NCI-H2171 (cell line): ENCODE results near the gene TIMM44.
"Not testable (repeated sequence)": the region's sequence is repeated elsewhere in the genome, so short reads cannot be mapped to it uniquely, and the experiment has no call there.

Source experiments
- DNase-seq: peaks from one replicate; lab custom pipeline; 2025; lab: John Stamatoyannopoulos, UW

TIMM44 gene

DNA sequence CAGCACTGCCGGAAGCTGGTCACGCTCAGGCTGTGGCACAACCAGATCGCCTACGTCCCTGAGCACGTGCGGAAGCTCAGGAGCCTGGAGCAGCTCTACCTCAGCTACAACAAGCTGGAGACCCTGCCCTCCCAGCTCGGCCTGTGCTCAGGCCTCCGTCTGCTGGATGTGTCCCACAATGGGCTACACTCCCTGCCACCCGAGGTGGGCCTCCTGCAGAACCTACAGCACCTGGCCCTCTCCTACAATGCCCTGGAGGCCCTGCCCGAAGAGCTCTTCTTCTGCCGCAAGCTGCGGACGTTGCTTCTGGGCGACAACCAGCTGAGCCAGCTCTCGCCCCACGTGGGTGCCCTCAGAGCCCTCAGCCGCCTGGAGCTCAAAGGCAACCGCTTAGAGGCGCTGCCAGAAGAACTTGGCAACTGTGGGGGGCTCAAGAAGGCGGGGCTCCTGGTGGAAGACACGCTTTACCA, 43.0 kb downstream of the TIMM44 start:
- no peak for DNase-seq

DNA sequence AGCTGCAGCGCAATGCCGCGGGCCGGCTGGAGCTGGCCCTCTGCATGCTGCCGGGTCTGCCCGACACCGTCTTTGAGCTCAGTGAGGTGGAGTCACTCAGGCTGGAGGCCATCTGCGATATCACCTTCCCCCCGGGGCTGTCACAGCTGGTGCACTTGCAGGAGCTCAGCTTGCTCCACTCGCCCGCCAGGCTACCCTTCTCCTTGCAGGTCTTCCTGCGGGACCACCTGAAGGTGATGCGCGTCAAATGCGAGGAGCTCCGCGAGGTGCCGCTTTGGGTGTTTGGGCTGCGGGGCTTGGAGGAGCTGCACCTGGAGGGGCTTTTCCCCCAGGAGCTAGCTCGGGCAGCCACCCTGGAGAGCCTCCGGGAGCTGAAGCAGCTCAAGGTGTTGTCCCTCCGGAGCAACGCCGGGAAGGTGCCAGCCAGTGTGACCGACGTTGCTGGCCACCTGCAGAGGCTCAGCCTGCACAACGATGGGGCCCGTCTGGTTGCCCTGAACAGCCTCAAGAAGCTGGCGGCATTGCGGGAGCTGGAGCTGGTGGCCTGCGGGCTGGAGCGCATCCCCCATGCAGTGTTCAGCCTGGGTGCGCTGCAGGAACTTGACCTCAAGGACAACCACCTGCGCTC, 43.6 kb downstream of the TIMM44 start:
- DNase-seq: no peak

DNA sequence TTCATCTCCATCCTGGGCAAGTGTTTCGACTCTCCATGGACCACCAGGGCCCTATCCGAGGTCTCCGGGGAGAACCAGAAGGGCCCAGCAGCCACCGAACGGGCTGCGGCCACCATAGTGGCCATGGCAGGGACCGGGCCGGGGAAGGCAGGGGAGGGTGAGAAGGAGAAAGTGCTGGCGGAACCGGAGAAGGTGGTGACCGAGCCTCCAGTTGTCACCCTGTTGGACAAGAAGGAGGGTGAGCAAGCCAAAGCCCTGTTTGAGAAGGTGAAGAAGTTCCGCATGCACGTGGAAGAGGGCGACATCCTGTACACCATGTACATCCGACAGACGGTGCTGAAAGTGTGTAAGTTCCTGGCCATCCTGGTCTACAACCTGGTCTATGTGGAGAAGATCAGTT, 44.5 kb downstream of the TIMM44 start:
- no peak for DNase-seq

DNA sequence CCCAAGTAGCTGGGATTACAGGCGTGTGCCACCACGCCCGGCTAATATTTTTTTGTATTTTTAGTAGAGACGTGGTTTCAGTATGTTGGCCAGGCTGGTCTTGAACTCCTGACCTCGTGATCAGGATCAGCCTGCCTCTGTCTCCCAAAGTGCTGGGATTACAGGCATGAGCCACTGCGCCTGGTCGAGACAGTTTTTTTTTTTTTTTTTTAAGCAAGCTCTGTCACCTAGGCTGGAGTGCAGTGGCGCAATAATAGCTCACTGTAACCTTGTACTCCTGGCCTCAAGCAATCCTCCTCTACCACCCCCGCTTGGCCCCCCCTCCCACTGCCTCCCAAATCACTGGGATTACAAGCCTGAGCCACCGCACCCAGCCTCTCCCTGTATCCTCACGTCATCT, 46.2 kb downstream of the TIMM44 start:
- no peak for DNase-seq

DNA sequence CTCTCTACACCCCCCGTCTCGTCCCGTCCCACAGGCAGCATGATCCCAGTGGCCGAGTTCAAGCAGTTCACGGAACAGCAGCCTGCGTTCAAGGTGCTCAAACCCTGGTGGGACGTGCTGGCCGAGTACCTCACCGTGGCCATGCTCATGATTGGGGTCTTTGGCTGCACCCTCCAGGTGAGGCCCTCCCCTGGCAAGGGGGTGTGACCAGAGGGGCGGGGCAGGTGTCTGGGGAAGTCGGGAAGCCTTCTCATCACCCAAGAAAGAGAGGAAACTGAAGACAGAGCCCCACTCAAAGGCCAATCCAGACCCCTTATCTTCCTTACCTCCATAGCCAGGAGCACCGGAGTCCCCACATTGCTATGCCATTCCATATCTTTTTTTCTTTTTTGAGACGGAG, 47.9 kb downstream of the TIMM44 start:
- DNase-seq: no peak

DNA sequence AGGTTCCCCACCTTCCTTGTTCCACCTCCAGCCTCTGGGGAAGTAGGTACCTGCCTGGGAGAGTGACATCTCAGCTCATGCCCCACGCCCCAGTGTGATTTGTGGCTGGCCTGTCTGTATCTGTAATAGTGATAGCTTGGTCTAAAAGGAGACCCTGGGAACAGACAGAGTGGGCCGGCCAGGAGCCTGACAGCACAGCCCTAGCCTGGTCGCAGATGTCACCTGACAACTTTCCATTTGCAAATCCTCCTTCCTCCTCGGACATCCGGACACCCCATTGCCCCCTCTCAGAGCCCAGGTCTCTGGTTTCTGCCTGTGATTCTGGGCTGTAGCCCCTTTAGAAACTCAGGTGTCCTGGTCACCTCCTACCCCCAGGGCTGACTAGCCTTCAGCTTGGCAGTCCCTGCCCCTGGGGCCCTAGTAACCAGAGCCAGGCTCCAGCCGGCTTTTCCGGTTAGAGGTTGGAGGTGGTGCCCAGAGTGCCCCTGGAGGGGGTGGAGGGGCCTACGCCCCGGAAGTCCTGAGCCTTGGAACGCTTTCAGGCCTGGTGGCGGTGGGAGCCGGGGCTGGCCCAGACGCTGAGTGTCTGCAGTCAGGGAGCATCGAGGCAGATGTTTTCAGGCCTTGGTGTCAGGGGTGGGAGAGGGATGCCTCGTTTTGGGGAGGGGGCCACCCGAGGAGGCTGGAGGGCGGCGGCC, 48.7 kb downstream of the TIMM44 start:
- no peak for DNase-seq

DNA sequence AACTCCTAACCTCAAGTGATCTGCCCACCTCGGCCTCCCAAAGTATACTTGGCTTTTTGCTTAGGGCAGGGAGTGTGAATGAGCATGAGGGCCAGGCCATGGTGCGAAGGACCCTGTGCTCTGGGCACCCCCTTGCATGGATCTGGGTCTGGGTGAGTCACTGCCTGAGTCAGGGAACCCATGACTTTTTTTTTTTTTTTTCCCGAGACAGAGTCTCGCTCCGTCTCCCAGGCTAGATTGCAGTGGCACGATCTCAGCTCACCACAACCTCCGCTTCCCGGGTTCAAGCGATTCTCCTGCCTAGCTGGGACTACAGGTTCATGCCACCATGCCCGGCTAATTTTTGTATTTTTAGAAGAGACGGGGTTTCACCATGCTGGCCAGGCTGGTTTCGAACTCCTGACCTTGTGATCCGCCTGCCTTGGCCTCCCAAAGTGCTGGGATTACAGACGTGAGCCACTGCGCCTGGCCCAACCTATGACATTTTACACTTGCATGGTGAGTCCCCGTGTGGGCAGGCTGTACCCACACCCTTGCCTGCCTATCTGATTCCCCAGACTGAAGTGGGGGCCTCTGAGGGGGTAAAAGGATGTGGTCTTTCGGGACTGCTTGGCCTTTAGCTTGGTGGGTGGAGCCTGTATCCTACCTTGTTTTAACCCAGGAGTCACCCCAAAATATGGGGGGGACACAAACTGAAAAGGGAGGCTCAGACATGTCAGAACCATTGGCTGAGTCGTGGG, 49.9 kb downstream of the TIMM44 start:
- DNase-seq: not testable (repeated sequence)

DNA sequence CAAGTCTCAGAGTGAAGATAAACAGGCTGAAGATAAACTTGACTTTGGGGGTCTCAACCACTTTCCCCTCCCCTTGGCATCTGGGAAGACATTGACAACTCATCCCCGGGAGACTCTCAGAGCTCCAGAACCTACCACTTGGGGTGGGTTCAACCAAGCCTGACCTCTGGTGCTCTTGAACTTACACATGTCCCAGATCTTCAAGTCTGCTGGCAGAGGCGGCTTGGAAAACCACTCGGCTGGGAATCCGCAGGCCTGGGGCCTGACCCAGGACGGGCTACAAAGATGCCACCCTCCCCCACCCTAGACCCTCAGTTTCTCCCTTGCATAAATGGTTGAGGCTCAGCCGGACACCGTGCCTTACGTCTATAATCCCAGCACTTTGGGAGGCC, 54.6 kb downstream of the TIMM44 start:
- no peak for DNase-seq

DNA sequence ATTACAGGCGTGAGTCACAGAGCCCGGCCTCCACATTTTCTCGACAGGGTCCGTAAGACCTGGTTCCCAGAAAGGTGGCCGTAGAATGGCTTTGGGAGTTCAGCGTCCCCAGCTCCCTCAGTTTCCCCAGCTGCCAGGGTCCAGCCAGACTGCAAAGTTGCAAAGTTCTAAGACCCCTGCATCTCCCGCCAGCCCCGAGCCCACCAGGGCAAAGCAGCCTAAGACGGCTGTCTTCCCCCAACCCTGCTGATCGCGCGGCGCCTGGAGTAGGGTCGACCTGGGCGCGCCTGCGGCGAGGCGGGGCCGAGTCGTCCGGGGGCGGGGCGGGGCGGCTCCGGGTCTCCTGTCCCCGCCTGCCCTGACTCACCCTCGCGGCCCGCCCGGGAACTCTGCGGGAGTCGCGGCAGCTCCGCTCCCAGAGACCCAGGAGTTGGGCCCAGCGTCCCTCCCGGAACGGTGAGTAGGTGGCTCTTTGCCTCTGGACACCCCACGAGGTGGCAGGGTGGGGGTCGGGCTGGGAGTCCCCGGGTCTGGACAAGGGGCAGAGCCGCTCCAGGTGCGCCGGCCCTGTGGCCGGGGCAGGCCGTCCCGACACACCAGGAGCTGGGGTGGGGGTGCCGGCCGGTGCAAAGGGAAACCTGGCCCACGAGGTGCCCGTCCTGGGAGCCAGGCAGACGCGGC, 55.2 kb downstream of the TIMM44 start, which contains the start of gene LRRC8E:
Gene LRRC8E, plus strand, starts transcription at position 366 of the 681 bp plus-strand sequence. CDS start 7,094 bp downstream, outside the sequence.
- no peak for DNase-seq

DNA sequence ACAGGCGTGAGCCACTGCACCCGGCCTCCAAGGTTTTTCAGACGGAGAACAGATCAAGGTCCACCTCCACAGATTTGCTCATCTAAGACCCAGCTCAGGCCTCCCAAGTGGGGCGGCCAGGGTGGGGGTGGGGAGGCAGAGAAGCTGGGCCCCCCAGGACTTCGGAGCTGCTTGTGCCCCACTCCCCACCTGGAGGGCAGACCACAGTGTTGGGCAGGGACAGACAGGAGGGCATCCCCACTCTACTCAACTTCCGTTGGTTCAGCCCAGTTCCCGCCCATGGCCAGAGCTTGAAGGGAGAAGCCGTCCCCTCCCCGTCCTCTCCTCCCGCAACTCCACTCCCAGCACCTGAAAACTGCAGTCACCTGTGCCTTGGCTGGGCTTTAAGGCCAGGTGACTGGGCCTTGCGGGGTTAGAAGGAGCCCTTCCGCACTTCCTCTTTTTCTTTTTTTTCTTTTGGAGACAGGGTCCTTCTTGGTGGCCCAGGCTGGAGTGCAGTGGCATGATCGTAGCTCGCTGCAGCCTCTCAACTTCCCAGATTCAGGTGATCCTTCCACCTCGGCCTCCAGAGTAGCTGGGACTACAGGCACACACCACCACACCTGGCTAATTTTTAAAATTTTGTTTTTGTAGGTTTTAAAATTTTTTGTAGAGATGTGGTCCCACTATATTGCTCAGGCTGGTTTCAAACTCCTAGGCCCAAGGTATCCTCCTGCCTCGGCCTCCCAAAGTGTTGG, 55.9 kb downstream of the TIMM44 start:
- DNase-seq: no peak

DNA sequence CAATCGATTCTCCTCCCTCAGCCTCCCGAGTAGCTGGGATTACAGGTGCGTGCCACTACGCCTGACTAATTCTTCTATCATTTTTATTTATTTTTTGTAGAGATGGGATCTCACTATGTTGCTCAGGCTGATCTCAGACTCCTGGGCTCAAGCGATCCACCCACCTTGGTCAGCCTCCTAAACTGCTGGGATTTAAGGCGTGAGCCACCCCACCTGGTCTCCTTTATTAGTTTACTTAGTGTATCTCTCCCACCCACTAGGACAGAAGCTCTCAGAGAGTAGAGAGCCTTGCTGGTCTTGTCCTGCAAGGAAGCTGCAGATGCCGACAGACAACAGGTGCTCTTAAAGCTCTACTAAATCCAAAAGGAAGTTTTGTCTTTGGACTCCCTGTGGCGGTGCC, 57.6 kb downstream of the TIMM44 start:
- no peak for DNase-seq

DNA sequence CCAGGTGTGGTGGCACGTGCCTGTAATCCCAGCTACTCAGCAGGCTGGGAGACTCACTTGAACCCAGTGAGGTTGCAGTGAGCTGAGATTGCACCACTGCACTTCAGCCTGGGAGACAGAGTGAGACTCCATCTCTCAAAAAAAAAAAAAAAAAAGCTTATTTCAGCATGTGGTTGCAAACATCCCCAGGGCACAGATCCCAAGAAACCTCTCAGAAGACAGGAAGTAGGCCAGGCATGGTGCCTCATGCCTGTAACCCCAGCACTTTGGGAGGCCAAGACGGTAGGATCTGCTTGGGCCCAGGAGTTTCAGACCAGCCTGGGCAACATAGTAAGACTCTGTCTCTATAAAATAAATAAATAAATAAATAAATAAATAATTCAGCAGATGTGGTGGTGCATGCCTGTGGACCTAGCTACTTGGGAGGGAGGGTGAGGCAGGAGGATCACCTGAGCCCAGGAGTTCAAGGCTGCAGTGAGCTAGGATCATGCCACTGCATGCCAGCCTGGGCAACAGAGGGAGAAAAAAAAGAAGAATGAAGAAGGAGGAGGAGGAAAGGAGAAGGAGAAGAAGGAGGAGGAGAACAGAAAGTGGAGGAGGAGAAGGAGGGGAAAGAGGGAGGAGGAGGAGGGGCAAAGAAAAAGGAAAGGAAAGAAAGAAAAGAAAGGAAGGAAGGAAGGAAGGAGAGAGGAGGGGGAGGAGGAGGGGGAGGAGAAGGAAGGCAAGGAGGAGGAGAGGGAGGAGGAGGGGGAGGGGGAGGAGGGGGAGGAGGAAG, 59.5 kb downstream of the TIMM44 start:
- DNase-seq: no peak

DNA sequence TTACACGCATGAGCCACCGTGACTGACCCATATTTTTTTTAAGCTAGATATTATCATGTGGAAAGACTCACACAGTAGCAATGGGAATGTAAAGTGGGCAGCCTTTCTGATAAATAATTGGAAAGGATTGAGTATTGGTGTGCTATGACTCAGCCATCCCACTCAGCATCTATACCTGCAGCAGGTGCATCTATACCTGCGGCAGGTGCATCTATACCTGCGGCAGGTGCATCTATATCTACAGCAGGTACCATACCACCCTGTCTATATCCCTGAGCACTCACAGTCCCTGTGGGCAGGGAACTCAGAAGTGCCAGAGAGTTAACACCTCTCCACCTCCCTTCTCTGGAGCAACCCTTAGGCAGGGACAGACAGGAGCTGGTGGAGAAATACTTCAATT, 60.4 kb downstream of the TIMM44 start:
- no peak for DNase-seq

DNA sequence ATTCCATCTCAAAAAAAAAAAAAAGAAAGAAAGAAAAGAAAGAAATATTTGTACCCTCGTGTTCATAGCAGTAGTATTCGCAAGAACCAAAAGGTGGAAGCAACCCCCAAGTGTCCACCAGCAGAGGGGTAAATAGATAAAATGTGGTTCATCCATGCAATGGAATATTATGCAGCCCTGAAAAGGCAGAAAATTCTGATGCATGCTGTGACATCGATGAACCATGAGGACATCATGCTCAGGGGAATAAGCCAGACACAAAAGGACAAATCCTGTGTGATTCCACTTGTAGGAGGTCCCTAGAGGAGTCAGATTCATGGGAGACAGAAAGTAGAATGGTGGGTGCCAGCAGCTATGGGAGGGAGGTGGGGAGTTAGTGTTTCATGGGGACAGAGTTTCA, 61.6 kb downstream of the TIMM44 start:
- no peak for DNase-seq

DNA sequence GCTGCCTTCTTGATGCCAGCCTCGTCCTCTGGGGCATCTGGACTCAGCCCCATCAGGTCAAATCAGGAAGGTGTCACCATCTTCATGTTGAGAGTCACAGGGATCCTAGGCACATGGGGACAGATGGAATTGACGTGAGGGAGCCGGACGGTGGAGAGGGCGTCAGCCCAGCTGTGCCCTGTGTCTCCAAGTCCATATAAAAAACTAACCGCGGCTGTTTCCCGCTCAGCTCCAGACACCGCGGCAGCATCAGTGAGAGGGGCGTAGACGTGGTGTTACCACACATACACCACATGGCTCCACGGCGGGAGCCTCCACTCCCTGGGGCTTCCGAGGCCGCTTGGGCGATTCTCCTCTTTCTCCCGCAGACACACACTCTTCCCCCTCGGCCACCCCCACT, 63.6 kb downstream of the TIMM44 start:
- DNase-seq: peak; percentile 47

DNA sequence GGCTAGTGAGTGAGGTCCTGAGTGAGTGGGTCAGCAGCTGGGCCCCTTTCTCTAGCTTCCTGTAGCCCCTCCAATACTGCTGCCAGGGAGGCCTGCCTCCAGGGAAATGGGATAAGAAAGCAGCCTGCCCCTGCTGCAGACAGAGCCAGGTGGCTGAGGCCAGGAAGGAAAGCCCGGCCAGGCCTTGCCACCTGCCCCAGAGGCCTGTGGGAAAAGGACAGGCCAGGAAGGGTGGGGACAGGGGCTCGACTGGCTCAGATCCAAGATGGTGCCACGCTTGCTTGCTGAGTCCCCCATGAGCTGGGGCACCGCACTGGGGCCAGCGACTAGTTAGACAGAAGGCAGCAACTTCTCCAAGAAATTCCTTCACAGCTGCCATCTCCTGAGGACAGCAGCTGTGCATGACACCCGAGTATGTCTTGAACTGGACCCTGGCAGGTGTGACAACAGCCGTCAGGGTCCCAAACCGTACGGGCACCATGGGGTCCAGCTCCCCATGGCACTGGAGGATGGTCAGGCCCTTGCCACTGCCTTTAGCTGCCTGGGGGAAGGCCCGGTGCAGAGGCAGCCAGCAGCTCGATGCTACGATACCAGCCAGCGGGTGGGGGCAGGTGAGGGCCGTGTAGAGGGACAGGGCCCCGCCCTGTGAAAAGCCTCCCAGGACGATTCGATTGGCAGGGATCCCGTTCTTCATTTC, 64.2 kb downstream of the TIMM44 start:
- DNase-seq: no peak

DNA sequence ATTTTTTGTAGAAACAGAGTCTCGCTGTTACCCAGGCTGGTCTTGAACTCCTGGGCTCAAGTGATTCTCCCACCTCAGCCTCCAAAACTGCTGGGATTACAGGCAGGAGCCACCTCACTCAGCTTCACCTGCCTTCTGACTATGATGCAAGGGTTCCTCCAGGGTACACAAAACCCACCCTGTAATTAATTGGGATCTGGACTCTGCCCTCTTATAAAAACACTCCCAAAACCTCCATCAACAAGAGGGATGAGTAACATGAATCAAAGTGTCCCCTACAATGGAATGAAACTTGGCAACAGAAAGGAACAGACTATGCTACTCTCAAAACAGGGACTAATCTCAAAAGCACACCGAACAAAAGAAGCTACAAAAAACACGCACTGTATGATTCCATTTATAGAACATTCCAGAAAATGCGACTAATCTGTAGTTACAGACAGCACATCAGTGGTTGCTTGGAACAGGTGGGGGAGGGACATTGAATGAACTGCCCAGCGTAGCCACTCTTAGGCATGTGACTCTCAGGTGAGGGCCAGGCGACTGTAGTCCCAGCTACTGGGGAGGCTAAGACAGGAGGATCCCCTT, 66.1 kb downstream of the TIMM44 start:
- DNase-seq: no peak
